ENCODE data around the gene RASA2. TPM values are rescaled to one million over a fixed set of nuclear protein-coding genes. Genes with fewer than 3 reads are reported as not detected.

RASA2 gene
- total and polyA plus RNA-seq, 2 of the 8 experiments (the other 6 are each of a cell fraction or from before 2014, with no cell fraction given), result 3.5 to 15.9 TPM

DNA sequence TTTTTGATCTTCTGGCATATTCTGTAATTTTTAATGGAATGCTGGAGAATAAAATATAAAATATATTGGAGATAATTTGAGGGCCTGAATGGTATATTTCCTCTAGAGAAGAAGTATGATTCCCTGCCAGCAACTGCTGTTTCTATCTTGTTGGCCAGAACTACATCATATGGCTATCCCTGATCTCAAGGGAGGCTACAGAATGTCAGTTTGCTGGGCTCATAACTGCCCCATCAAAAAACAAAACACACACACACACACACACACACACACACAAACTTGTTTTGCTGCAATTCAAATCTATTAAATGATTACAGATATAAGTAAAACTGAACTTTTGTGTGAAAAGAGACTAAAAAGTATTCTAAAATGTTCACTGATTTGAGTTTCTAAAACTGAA lies 51.0 kb downstream of the RASA2 start:
- POLR2A ChIA-PET (ENCODE audit: partially characterized antibody), result no interaction called here
- no peak overlapping the region for H2AFZ ChIP-seq (ENCODE audit: low read length)
- H3K4me1 ChIP-seq (replicated peaks in 1 of 4; ENCODE audit: control insufficient read depth in 3 of 4, insufficient read depth in 4 of 4, low read length in 3 of 4), result no peaks in the 10 kb centered on the region
- no peak overlapping the region for H2BK15ac ChIP-seq (ENCODE audit: low read length)
- H3K4me2 ChIP-seq (ENCODE audit: insufficient read depth in 1 of 2, low read depth in 2 of 2, low read length in 2 of 2), result no peak overlapping the region
- H3K9ac ChIP-seq (replicated peaks in 1 of 4; ENCODE audit: extremely low read depth in 1 of 4, low read depth in 3 of 4, low read length in 3 of 4), result no peak overlapping the region
- no peaks in the 10 kb centered on the region for H3K79me1 ChIP-seq (ENCODE audit: low read depth, low read length)
- TF ChIP-seq SP4 (IDR thresholded peaks at IDR 0.05; ENCODE audit: low read length), result no peak
- no peak for TF ChIP-seq CTBP2 (IDR thresholded peaks at IDR 0.05; ENCODE audit: borderline replicate concordance, insufficient read depth, insufficient read length, low read length)
- no peak for TF ChIP-seq YY1 (IDR thresholded peaks at IDR 0.05; ENCODE audit: low read depth, low read length)
- TF ChIP-seq, protein P1, sequence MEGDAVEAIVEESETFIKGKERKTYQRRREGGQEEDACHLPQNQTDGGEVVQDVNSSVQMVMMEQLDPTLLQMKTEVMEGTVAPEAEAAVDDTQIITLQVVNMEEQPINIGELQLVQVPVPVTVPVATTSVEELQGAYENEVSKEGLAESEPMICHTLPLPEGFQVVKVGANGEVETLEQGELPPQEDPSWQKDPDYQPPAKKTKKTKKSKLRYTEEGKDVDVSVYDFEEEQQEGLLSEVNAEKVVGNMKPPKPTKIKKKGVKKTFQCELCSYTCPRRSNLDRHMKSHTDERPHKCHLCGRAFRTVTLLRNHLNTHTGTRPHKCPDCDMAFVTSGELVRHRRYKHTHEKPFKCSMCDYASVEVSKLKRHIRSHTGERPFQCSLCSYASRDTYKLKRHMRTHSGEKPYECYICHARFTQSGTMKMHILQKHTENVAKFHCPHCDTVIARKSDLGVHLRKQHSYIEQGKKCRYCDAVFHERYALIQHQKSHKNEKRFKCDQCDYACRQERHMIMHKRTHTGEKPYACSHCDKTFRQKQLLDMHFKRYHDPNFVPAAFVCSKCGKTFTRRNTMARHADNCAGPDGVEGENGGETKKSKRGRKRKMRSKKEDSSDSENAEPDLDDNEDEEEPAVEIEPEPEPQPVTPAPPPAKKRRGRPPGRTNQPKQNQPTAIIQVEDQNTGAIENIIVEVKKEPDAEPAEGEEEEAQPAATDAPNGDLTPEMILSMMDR (IDR thresholded peaks at IDR 0.05; ENCODE audit: control extremely low read depth in 1 of 3, insufficient read depth in 1 of 3, low read depth in 1 of 3, low read length in 3 of 3), result no peak
- no peak for TF ChIP-seq CREB1 (IDR thresholded peaks at IDR 0.05)
- TF ChIP-seq CHD1 (IDR thresholded peaks at IDR 0.05; ENCODE audit: low read depth, low read length), result no peak
- TF ChIP-seq SIRT6 (IDR thresholded peaks at IDR 0.05; ENCODE audit: low read length), result no peak
- no peak for TF ChIP-seq KDM5A (IDR thresholded peaks at IDR 0.05; ENCODE audit: low read length)
- no peak for TF ChIP-seq SP1 (IDR thresholded peaks at IDR 0.05; ENCODE audit: low read depth, low read length)
- TF ChIP-seq RBBP5 (IDR thresholded peaks at IDR 0.05; ENCODE audit: borderline replicate concordance, low read depth, low read length), result no peak
- H3K23me2 ChIP-seq (ENCODE audit: low read depth, low read length), result no peaks in the 10 kb centered on the region; the same call in 1 of the 2 replicates
- H4K8ac ChIP-seq (ENCODE audit: extremely low read depth, insufficient read depth, low read length), result no peak overlapping the region
- H3K4ac ChIP-seq (replicated peaks; ENCODE audit: insufficient read length, low read depth, low read length), result no peak overlapping the region
- H2AK5ac ChIP-seq (ENCODE audit: low read depth, low read length), result no peak overlapping the region
- H3K27me3 ChIP-seq (replicated peaks in 1 of 4; ENCODE audit: control insufficient read depth in 3 of 4, extremely low read depth in 1 of 4, insufficient read depth in 3 of 4, low read length in 3 of 4), result no peaks in the 10 kb centered on the region
- H3K36me3 ChIP-seq (ENCODE audit: control insufficient read depth in 2 of 4, insufficient read depth in 4 of 4, low read length in 3 of 4), result peaks cover 0 to 10% (median 4%) of the 10 kb centered on the region in 4 experiments; a peak in 4 of 8 replicates
- H4K20me1 ChIP-seq (replicated peaks in 1 of 2; ENCODE audit: control insufficient read depth in 1 of 2, insufficient read depth in 2 of 2, low read length in 2 of 2), result no peaks in the 10 kb centered on the region
- no peak overlapping the region for H2BK120ac ChIP-seq (replicated peaks; ENCODE audit: low read depth, low read length)
- no peak for DNase-seq (ENCODE audit: low read depth in 1 of 2, low spot score in 2 of 2)
- no peak overlapping the region for H2BK5ac ChIP-seq (ENCODE audit: low read depth, low read length)
- no peak overlapping the region for H2BK12ac ChIP-seq (ENCODE audit: low read depth, low read length)
- no peak overlapping the region for H3K56ac ChIP-seq (replicated peaks; ENCODE audit: insufficient read length, low read depth, low read length)
- no peaks in the 10 kb centered on the region for H3K79me2 ChIP-seq (ENCODE audit: control insufficient read depth in 1 of 2, insufficient read depth in 2 of 2, low read length in 2 of 2)
- H3K23ac ChIP-seq (ENCODE audit: insufficient read length), result no peak overlapping the region
- CTCF ChIA-PET (ENCODE audit: partially characterized antibody), result no interaction called here
- H3K18ac ChIP-seq (ENCODE audit: extremely low read depth, low read length), result no peak overlapping the region
- no peak overlapping the region for H3K27ac ChIP-seq (ENCODE audit: low read depth, low read length)
- no peak overlapping the region for H3K4me3 ChIP-seq (ENCODE audit: extremely low read depth in 1 of 4, insufficient read depth in 2 of 4, low read depth in 3 of 4, low read length in 4 of 4)
- H2BK20ac ChIP-seq (ENCODE audit: low read length), result no peak overlapping the region
- no peak for FAIRE-seq
- no peak overlapping the region for H3K14ac ChIP-seq (ENCODE audit: insufficient read length)
- H4K5ac ChIP-seq (ENCODE audit: insufficient read length, low read depth, low read length), result no peak overlapping the region
- H3K9me3 ChIP-seq (ENCODE audit: insufficient read depth in 2 of 2, low read depth in 1 of 2, low read length in 1 of 2), result peaks cover 0 to 3% of the 10 kb centered on the region in 2 experiments; a peak in 1 of 4 replicates
- H4K91ac ChIP-seq (replicated peaks; ENCODE audit: insufficient read length, low read length), result no peak overlapping the region

Data from H1 (cell line).